ENCODE data around the gene BPIFB4.
"Not testable (repeated sequence)": the region's sequence is repeated elsewhere in the genome, so short reads cannot be mapped to it uniquely, and the experiment has no call there.

BPIFB4 gene

DNA sequence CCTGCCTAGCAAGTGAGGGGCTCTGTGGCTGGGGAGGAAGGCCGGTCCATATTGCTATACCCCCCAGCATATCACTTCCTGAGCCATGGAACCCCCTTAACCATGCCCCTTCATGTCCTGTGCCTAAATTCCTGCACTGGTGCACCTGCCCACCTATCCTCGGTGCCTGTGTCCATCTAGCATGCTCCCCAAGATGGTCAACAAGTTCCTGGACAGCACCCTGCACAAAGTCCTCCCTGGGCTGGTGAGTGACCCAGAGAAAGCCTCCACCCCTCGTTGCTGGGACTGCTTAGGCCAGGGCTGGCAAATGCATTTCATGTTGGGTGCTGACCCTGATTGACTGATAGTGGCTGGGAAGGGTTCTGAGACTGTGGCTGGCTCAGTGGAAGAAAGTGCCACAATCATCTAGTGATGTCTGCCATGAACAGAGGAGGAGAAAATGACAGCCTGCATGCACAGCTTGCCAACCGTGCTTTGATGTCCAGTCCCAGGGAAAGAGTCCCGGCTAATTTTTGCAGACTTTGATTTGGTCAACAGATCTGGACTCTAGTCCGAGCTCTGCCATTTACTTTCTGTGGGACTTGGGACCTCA, 44.4 kb upstream of the BPIFB4 start:
- TF ChIP-seq, protein P1, sequence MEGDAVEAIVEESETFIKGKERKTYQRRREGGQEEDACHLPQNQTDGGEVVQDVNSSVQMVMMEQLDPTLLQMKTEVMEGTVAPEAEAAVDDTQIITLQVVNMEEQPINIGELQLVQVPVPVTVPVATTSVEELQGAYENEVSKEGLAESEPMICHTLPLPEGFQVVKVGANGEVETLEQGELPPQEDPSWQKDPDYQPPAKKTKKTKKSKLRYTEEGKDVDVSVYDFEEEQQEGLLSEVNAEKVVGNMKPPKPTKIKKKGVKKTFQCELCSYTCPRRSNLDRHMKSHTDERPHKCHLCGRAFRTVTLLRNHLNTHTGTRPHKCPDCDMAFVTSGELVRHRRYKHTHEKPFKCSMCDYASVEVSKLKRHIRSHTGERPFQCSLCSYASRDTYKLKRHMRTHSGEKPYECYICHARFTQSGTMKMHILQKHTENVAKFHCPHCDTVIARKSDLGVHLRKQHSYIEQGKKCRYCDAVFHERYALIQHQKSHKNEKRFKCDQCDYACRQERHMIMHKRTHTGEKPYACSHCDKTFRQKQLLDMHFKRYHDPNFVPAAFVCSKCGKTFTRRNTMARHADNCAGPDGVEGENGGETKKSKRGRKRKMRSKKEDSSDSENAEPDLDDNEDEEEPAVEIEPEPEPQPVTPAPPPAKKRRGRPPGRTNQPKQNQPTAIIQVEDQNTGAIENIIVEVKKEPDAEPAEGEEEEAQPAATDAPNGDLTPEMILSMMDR (IDR thresholded peaks at IDR 0.05; ENCODE audit: low read depth, low read length), result no peak
- DNase-seq (ENCODE audit: extremely low read depth, low read depth), result no peak

- DNase-seq (ENCODE audit: extremely low read depth, low read depth), result no peak
- TF ChIP-seq, protein P1 (IDR thresholded peaks at IDR 0.05; ENCODE audit: low read depth, low read length), result no peak
Observed at GRCh38 chr20:33037456-33037855, 42.0 kb upstream of the BPIFB4 start.

DNA sequence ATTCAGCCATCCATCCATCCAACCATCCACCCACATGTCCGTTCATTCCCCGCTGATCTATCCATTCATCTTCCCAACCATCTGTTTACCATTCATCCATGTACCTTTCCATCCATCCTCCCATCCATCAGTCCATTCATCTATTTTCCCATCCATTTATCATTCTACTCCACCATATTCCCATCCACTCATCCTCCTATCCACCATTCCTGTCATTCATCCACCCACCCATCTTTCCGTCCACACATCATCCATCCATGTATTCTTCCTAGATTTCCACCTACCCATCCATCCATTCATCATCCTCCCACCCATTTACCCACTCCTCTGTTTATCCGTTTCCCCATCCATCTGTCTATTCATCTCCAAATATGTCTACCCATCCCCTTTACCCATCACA, 41.2 kb upstream of the BPIFB4 start:
- no peak for DNase-seq (ENCODE audit: extremely low read depth, low read depth)
- TF ChIP-seq, protein P1 (IDR thresholded peaks at IDR 0.05; ENCODE audit: low read depth, low read length), result no peak

- TF ChIP-seq, protein P1 (IDR thresholded peaks at IDR 0.05; ENCODE audit: low read depth, low read length), result no peak
Observed at GRCh38 chr20:33042430-33042829, 37.0 kb upstream of the BPIFB4 start.

DNA sequence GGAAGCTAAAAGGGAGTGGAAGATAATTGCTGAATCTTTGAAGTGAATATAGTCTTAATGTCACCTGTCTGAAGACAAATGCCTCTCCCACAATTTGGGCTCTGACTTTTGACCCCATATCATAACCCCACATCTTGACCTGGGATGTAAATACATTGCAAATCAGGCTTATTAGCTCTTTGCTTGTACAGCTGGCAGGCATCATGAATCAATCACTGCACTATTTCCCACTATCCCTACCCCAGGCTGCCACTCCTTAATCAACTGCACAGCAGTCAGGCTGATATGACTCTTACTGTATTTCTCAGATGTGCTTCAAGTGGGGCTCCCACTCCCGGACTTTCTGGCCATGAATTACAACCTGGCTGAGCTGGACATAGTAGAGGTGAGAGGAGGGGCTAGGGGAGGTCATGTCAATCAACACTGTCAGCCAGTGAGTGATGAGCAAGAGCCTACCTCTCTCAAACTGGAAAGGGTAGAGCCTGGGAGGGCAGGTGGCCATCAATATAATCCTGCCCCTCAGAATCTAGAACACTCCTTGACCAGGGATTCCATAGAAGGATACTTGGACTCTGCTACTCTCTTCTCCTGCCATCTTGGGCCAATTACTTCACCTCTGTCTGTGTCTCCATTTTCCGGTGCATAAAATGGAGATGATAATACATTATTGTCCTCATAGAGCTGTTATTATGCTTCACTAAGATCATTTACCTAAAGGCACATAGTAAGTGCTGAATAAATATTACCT, 36.3 kb upstream of the BPIFB4 start:
- DNase-seq (ENCODE audit: extremely low read depth, low read depth), result no peak
- TF ChIP-seq, protein P1 (IDR thresholded peaks at IDR 0.05; ENCODE audit: low read depth, low read length), result no peak

More at GRCh38 chr20:33042430-33042829, 37.0 kb upstream of the BPIFB4 start:
- DNase-seq (ENCODE audit: extremely low read depth, low read depth), result no peak

- TF ChIP-seq, protein P1 (IDR thresholded peaks at IDR 0.05; ENCODE audit: low read depth, low read length), result no peak
- no peak for DNase-seq (ENCODE audit: extremely low read depth, low read depth)
Observed at GRCh38 chr20:33043731-33044181, 35.7 kb upstream of the BPIFB4 start.

- DNase-seq (ENCODE audit: extremely low read depth, low read depth), result not testable (repeated sequence)
Observed at GRCh38 chr20:33045129-33045721, 34.2 kb upstream of the BPIFB4 start.
